ENCODE measurements around the gene CASQ1. TPM values are rescaled to one million over a fixed set of nuclear protein-coding genes. Genes with fewer than 3 reads are reported as not detected.

Gene CASQ1
- total RNA-seq, 1 experiment from 2014 or later = 0.46 TPM

DNA sequence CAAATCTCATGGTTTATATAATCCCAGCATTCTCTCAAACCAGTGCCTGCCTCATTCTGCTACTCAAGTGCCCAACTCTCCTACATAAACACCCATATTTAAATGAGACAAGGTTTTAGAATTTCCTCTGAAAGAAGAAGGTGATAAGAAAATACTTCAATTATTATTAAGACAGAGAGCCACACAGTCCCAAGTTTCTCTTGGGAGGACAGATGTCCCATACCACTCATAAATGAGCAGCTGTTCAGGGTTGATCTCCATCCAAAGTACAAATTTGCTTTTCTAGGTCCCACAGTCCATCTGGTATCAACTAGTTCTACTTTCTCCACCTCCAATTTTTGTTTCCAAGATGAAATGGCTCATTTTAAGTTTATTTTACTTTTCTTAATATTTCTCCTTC, 60.6 kb downstream of the CASQ1 start:
- no peaks in the 10 kb centered on the region for H3K9me3 Mint-ChIP-seq
- ATAC-seq (no peak), DNase-seq (ENCODE audit: low spot score) (no peak)
- TF ChIP-seq ZNF396 (CRISPR knock-in tag; IDR thresholded peaks at IDR 0.05; ENCODE audit: borderline replicate concordance) (no peak), MXD4 (CRISPR knock-in tag; IDR thresholded peaks at IDR 0.05; ENCODE audit: borderline replicate concordance) (no peak)
- TF ChIP-seq, protein P1, sequence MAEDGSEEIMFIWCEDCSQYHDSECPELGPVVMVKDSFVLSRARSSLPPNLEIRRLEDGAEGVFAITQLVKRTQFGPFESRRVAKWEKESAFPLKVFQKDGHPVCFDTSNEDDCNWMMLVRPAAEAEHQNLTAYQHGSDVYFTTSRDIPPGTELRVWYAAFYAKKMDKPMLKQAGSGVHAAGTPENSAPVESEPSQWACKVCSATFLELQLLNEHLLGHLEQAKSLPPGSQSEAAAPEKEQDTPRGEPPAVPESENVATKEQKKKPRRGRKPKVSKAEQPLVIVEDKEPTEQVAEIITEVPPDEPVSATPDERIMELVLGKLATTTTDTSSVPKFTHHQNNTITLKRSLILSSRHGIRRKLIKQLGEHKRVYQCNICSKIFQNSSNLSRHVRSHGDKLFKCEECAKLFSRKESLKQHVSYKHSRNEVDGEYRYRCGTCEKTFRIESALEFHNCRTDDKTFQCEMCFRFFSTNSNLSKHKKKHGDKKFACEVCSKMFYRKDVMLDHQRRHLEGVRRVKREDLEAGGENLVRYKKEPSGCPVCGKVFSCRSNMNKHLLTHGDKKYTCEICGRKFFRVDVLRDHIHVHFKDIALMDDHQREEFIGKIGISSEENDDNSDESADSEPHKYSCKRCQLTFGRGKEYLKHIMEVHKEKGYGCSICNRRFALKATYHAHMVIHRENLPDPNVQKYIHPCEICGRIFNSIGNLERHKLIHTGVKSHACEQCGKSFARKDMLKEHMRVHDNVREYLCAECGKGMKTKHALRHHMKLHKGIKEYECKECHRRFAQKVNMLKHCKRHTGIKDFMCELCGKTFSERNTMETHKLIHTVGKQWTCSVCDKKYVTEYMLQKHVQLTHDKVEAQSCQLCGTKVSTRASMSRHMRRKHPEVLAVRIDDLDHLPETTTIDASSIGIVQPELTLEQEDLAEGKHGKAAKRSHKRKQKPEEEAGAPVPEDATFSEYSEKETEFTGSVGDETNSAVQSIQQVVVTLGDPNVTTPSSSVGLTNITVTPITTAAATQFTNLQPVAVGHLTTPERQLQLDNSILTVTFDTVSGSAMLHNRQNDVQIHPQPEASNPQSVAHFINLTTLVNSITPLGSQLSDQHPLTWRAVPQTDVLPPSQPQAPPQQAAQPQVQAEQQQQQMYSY (CRISPR knock-in tag; IDR thresholded peaks at IDR 0.05) = no peak
- TF ChIP-seq, protein P2, sequence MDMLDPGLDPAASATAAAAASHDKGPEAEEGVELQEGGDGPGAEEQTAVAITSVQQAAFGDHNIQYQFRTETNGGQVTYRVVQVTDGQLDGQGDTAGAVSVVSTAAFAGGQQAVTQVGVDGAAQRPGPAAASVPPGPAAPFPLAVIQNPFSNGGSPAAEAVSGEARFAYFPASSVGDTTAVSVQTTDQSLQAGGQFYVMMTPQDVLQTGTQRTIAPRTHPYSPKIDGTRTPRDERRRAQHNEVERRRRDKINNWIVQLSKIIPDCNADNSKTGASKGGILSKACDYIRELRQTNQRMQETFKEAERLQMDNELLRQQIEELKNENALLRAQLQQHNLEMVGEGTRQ (CRISPR knock-in tag; IDR thresholded peaks at IDR 0.05) = no peak
- CTCF ChIA-PET = interaction anchor here (1.8 to 3.1 kb wide), 10 partner anchors 13 to 205 kb away, joined by 5 to 109 read pairs (median 40); partner anchors contain the start of genes CASQ1, DCAF8 and PEX19
- peaks cover 6% of the 10 kb centered on the region for H3K36me3 Mint-ChIP-seq
- no peak overlapping the region for H3K4me3 Mint-ChIP-seq
- POLR2A ChIA-PET = interaction anchor here (1.3 kb wide), 1 partner anchor 10 kb away, joined by 3 read pairs; no protein-coding TSS in a partner anchor
- H3K27me3 Mint-ChIP-seq (ENCODE audit: low read depth) = no peaks in the 10 kb centered on the region
- peaks cover 6% of the 10 kb centered on the region for H3K4me1 Mint-ChIP-seq
- peak overlapping the region; percentile 60; the same call in 1 of the 2 replicates for H3K27ac Mint-ChIP-seq

Other genes starting within 250 kb of the CASQ1 start
- 16.4 to 19.4 TPM (median 18.8 TPM) in 3 replicates for gene IGSF9, start 245.0 kb upstream of the CASQ1 start, total RNA-seq (2021)
- gene SLAMF9, start 236.3 kb upstream of the CASQ1 start, total RNA-seq (2021) = not detected in 3 replicates
- 4.4 to 5.2 TPM (median 4.4 TPM) in 3 replicates for gene PIGM, start 158.6 kb upstream of the CASQ1 start, total RNA-seq (2021)
- gene KCNJ10, start 120.4 kb upstream of the CASQ1 start, total RNA-seq (2021) = 1.4 to 1.6 TPM (median 1.4 TPM) in 3 replicates
- gene KCNJ9, start 109.0 kb upstream of the CASQ1 start, total RNA-seq (2021) = 0.09 to 0.14 TPM in 2 of 3 replicates, not detected in the other
- gene IGSF8, start 92.0 kb upstream of the CASQ1 start, total RNA-seq (2021) = 86.7 to 101 TPM (median 95.1 TPM) in 3 replicates
- gene ATP1A2, start 74.8 kb upstream of the CASQ1 start, total RNA-seq (2021) = 22.8 to 25.6 TPM (median 23.2 TPM) in 3 replicates
- gene ATP1A4, start 39.0 kb upstream of the CASQ1 start, total RNA-seq (2021) = 0.37 to 0.78 TPM (median 0.55 TPM) in 3 replicates
- gene PEA15, start 14.8 kb downstream of the CASQ1 start, total RNA-seq (2021) = 43.6 to 56.3 TPM (median 46.9 TPM) in 3 replicates
- 121 to 143 TPM (median 128 TPM) in 3 replicates for gene DCAF8, start 72.0 kb downstream of the CASQ1 start, total RNA-seq (2021)
- 80.6 to 85.5 TPM (median 85.2 TPM) in 3 replicates for gene PEX19, start 94.6 kb downstream of the CASQ1 start, total RNA-seq (2021)
- gene COPA, start 152.7 kb downstream of the CASQ1 start, total RNA-seq (2021) = 115 to 126 TPM (median 119 TPM) in 3 replicates
- gene NCSTN, start 152.8 kb downstream of the CASQ1 start, total RNA-seq (2021) = 58.2 to 72.7 TPM (median 71.9 TPM) in 3 replicates
- 0.69 to 0.70 TPM (median 0.69 TPM) in 3 replicates for gene NHLH1, start 176.5 kb downstream of the CASQ1 start, total RNA-seq (2021)
- 68.0 to 69.7 TPM (median 68.6 TPM) in 3 replicates for gene VANGL2, start 210.0 kb downstream of the CASQ1 start, total RNA-seq (2021)

Measured in WTC11 (cell line).